Right renal pelvis (tissue), 4 donors: ENCODE measurements around the gene ROCK2. TPM values are rescaled to one million over a fixed set of nuclear protein-coding genes. Genes with fewer than 3 reads are reported as not detected.
A peak's percentile ranks its signal among the peaks of the same experiment; 100 is the strongest.

ENCODE experiments used
- DNase-seq, 4 donors: peaks; one replicate each; pipeline ENCODE4 v3.0.0-alpha.2; 2013; ENCODE audit warnings: low read depth in 4 of 4, low spot score in 3 of 4, missing footprints in 1 of 4
- polyA plus RNA-seq, 4 donors: library from polyadenylated mRNA; unstranded; fragments of 120-200 nt; gene quantifications; one replicate each; pipeline ENCODE4 v1.2.1, GENCODE V29; 2013; ENCODE audit not compliant: insufficient read length in 4 of 4

ROCK2 gene
- polyA plus RNA-seq, 4 donors, result 33.9 to 44.6 (median 39.7) TPM

GRCh38 chr2:11368059-11368572 lies 23.7 kb upstream of the ROCK2 start:
- DNase-seq, result no peak

DNA sequence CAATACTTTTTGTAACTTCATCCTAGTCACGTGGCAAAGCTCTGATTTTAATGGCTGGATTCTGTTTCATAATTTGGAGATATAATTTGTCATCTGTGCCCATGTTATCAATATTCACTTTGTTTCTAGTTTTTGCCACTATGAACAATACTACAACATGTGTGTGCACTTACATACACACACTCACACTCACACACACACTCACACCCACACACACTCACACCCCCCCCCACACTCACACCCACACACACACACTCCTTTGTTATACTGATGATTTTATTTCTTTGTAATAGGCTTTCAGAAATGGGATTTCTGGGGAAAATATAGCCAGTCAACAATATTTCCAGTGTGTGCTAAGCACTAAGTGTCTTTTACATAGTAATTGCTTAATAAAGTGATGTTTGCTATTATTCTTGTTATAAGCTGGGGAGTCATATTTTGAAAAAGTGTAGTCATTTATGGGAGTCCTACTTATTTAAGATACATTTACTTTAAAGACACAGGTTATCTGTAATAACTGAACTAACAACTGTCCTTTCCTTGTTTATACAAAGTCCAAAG lies 22.8 kb upstream of the ROCK2 start:
- no peak for DNase-seq

GRCh38 chr2:11366326-11366741 lies 21.9 kb upstream of the ROCK2 start:
- DNase-seq, result no peak

- DNase-seq, result no peak
Observed at GRCh38 chr2:11365096-11365879, 20.9 kb upstream of the ROCK2 start.

DNA sequence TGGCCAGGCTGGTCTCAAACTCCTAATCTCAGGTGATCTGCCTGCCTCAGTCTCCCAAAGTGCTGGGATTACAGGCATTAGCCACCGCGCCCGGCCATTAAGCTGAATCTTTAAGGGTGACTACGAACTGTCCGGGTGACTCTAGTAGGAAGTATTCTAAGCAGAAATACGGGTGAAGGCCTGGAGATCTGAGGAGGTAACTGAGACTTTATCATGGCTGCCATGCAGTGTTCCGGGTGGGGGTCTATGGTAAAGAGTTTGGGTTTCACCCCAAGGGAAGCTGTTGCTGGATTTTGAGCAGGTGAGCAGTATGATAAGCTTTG lies 20.1 kb upstream of the ROCK2 start:
- no peak for DNase-seq

- DNase-seq, result no peak
Observed at GRCh38 chr2:11363868-11364564, 19.6 kb upstream of the ROCK2 start.

GRCh38 chr2:11359865-11360264 lies 15.4 kb upstream of the ROCK2 start:
- no peak for DNase-seq

DNA sequence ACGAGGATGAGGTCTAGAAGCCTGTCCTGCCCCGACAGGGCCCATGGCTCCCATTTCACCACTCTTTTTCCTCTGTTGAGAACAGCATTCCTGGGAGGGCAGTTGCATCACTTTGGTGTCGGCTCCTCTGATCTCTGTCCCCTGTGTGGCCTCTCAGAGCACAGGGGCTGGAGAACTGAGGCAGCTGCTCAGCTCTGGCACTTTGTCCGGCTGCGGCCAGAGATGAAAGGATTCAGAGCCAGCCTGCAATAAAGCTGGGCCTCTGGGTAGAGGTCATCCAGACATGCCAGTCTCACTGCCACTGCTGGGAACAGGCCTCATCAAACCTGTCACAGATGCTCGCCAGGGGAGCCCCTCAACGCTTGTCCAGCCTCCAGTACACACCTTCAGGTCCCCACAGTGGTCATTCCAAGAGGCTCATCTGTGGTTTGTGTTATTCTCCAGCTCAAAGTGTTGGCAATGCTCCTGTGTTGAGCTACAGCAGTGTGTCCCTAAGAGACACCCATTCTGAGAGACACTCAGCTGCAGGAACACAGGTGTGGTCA lies 13.1 kb upstream of the ROCK2 start:
- DNase-seq, result no peak

- no peak for DNase-seq
Observed at GRCh38 chr2:11356764-11357163, 12.3 kb upstream of the ROCK2 start.

DNA sequence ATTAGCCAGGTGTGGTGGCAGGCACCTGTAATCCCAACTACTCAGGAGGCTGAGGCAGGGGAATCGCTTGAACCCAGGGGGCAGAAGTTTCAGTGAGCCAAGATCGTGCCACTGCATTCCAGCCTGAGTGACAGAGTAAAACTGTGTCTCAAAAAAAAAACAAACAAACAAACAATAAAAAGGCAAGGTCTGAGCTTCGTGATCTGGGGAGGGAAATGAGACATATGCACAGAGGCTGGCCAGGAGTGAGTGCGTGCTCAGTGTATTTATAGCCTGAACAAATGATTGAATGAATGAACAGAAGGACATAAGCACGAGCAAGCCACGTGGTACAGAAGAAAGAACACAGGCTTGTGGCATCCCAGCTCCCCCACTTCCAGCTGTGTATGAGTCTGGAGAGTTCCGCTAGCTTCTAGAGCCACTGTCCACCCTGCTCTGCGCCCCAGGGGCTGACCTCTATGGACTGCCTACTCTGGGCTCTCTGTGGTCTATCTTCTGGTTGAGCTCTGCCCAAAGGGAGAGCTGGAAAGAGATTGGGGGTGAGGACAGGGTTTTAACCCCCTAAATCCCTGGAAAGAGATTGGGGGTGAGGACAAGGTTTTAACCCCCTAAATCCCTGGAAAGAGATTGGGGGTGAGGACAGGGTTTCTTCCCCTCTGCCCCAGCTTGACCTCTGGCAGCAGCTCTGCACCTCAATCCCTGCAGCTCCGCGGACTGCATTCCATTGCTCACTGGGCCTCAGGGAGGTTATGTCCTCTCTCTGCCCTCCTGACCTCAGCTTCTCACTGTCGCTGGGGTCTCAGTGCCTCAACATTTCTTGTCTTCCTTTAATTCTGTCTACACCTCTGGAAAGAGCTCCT lies 11.0 kb upstream of the ROCK2 start:
- no peak for DNase-seq

- DNase-seq, result no peak
Observed at GRCh38 chr2:11354363-11355154, 10.1 kb upstream of the ROCK2 start.

GRCh38 chr2:11352781-11353537 lies 8.5 kb upstream of the ROCK2 start:
- no peak for DNase-seq

- no peak for DNase-seq
Observed at GRCh38 chr2:11348209-11348749, 3.8 kb upstream of the ROCK2 start.

GRCh38 chr2:11347403-11347959 lies 3.0 kb upstream of the ROCK2 start:
- DNase-seq, result no peak

GRCh38 chr2:11346023-11346482 lies 1.6 kb upstream of the ROCK2 start:
- DNase-seq, result no peak

- peak in 3 of 4 donors; percentile 47 to 69 (median 52) for DNase-seq
Observed at GRCh38 chr2:11344956-11345677, 681 bp upstream of the ROCK2 start.

DNA sequence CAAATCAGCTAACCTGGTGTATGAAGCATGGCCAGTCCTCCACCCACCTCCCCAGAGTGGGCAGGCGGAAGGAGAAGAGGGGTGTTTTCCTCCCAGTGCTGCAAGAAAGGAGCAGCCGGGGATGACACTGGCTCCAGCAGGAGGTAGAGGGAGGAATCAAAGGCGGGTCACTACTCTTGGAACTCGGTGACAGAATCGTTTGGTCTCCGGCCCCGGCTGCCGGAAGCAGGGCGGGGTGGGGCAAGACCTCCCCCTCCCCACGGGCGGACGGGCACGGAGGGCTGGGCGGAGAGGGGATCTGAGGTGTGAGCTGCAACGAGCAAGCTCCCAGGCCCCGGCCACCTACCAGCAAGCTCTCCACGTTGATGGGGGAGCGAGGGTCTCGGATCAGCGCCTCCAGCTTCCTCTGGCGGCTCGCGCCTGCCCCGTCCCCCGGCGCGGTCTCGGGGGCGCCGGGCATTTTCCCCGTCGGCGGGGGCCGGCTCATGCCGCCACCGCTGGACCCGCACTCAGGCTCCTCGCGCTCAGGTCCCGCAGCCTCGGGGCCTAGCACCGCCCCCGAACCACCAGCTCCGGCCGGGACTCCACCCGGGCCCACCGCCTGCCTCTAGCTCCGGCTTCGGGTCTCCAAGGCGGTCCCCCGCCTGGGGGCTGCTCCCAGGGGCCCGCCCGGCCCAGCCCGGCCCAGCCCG lies 640 bp downstream of the ROCK2 start:
- DNase-seq, result peak in 1 of 4 donors; percentile 37
